Measurements from ENCODE around the gene BEST4.
A peak's percentile ranks its signal among the peaks of the same experiment; 100 is the strongest.

BEST4 gene

DNA sequence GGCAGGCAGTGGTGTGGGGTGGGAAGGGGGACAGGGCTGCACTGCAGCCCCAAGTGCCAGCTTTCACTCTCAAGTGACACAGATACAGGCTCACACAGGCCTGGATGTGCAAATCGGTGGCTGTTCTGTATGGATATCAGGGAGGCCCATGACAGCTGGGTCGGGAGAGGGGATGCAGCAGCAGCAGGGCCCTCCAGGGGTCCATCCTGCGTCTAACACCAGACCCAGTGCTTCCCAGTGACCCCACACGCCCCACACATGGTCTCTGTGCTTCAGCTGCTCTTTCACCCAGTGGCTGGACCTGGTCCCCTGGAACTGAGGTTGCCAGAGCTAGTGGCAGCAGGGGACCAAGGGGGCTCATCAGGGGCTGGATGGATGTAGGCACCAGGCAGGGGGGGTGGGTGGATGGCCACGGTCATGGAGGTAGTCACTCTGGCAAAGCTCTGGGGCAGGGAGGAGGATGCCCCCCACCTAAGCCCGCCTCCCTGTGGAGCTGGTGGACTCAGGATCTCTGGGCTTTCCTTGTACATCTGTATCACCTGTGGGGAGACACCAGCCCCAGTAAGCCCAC is 34.2 kb upstream of the BEST4 start:
- Histone ChIP-seq H3K4me1 (ENCODE audit: insufficient read depth, low read length) (peaks cover 37% of the 10 kb centered on the region), H3K36me3 (ENCODE audit: insufficient read depth, low read length) (no peaks in the 10 kb centered on the region), H3K4me3 (ENCODE audit: low read depth in 1 of 2, low read length in 2 of 2) (no peak overlapping the region), H3K27ac (ENCODE audit: low read length) (no peak overlapping the region), H3K9ac (ENCODE audit: low read depth, low read length) (no peak overlapping the region), H3K9me3 (ENCODE audit: insufficient read depth, low read length, severe bottlenecking) (no peaks in the 10 kb centered on the region), H3K27me3 (ENCODE audit: insufficient read depth, low read length, poor library complexity) (no peaks in the 10 kb centered on the region), H4K20me1 (ENCODE audit: insufficient read depth, low read length) (no peaks in the 10 kb centered on the region), H3K4me2 (ENCODE audit: insufficient read depth, low read length) (no peak overlapping the region), H3K79me2 (ENCODE audit: insufficient read depth, low read length) (no peaks in the 10 kb centered on the region), H2AFZ (ENCODE audit: low read depth, low read length) (no peak overlapping the region)
- TF ChIP-seq, protein P1, sequence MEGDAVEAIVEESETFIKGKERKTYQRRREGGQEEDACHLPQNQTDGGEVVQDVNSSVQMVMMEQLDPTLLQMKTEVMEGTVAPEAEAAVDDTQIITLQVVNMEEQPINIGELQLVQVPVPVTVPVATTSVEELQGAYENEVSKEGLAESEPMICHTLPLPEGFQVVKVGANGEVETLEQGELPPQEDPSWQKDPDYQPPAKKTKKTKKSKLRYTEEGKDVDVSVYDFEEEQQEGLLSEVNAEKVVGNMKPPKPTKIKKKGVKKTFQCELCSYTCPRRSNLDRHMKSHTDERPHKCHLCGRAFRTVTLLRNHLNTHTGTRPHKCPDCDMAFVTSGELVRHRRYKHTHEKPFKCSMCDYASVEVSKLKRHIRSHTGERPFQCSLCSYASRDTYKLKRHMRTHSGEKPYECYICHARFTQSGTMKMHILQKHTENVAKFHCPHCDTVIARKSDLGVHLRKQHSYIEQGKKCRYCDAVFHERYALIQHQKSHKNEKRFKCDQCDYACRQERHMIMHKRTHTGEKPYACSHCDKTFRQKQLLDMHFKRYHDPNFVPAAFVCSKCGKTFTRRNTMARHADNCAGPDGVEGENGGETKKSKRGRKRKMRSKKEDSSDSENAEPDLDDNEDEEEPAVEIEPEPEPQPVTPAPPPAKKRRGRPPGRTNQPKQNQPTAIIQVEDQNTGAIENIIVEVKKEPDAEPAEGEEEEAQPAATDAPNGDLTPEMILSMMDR (IDR thresholded peaks at IDR 0.05; ENCODE audit: borderline replicate concordance, extremely low read depth, low read length, poor library complexity, severe bottlenecking) = no peak
- no peak for TF ChIP-seq EZH2 (IDR thresholded peaks at IDR 0.05; ENCODE audit: borderline replicate concordance, low read depth, low read length, severe bottlenecking)
- DNase-seq (no peak), ATAC-seq (ENCODE audit: insufficient read depth, low read depth) (no peak)

DNA sequence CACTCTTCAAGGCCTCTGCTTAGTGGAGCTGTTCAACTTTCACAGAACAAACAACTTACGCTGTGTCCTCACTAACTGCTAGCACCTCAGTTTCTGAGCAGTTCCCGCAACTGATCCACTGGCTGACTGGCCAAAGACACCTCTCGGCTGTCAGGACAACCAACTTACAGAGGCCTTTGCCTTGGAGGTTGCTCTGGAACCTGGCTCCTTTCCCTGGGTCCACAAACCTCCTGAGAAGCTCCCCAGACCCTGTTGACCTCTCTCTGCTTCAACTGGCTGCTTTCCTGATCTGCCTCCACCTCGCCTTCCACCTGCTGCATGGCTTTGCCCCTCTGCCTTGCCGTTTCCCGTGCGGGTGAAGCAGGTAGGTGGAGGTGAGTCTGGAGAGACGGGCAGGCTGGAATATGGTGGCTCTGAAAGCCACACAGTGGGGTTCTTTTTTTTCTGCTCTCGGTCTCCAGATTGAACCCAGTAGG is 33.3 kb upstream of the BEST4 start:
- no peaks in the 10 kb centered on the region for H3K27me3 ChIP-seq (ENCODE audit: insufficient read depth, low read length, poor library complexity)
- H3K79me2 ChIP-seq (ENCODE audit: insufficient read depth, low read length) = no peaks in the 10 kb centered on the region
- no peak overlapping the region for H3K4me3 ChIP-seq (ENCODE audit: low read depth in 1 of 2, low read length in 2 of 2)
- TF ChIP-seq, protein P1 (IDR thresholded peaks at IDR 0.05; ENCODE audit: borderline replicate concordance, extremely low read depth, low read length, poor library complexity, severe bottlenecking) = no peak
- no peak for TF ChIP-seq EZH2 (IDR thresholded peaks at IDR 0.05; ENCODE audit: borderline replicate concordance, low read depth, low read length, severe bottlenecking)
- no peak overlapping the region for H2AFZ ChIP-seq (ENCODE audit: low read depth, low read length)
- ATAC-seq (ENCODE audit: insufficient read depth, low read depth) (no peak), DNase-seq (no peak)
- H3K4me2 ChIP-seq (ENCODE audit: insufficient read depth, low read length) = no peak overlapping the region
- H4K20me1 ChIP-seq (ENCODE audit: insufficient read depth, low read length) = no peaks in the 10 kb centered on the region
- H3K9ac ChIP-seq (ENCODE audit: low read depth, low read length) = no peak overlapping the region
- H3K4me1 ChIP-seq (ENCODE audit: insufficient read depth, low read length) = peaks cover 37% of the 10 kb centered on the region
- H3K36me3 ChIP-seq (ENCODE audit: insufficient read depth, low read length) = no peaks in the 10 kb centered on the region
- H3K9me3 ChIP-seq (ENCODE audit: insufficient read depth, low read length, severe bottlenecking) = no peaks in the 10 kb centered on the region
- H3K27ac ChIP-seq (ENCODE audit: low read length) = no peak overlapping the region

DNA sequence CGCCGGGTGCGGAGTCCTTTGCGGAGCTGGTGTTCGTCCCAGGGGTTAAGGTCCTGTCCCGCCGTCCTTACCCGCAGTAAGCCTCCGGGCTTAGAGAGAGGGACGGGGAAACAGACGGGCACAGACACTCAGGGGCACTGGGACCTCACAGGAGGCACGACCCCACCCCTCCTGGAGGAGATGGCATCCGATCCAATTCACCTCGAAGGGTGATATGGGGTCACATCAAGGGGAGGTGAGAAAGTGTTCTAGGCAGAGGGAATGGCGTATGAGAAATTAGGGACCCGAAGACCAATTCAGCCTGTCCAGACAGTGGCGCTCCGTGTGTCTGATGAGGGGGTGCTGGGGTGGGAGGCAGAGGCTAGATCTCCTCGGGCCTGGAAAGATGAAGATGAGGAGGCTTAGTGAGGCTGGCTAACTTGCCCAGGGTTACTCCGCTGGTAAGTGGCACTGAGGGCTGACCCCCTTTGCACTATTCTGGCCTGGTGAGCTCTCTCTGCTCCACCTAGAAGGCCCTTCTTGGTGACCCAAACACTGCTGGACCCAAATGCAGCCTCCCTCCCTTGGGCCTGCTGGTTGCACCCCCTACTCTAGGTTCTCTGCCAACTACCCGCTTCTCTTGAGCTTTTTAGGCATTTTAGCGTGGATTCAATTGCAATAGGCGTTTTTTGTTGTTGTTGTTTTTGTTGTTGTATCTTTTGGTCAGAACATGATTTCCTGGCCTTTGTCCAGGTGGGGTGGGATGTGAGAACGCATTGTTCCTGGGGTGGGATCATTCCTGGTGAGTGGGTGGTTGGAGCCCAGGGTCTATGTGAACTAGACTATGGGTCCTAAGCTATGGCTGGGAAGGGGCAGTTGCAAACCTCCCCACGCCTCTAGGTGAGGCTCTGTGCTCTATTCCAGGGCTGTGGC is 32.6 kb upstream of the BEST4 start:
- ATAC-seq (ENCODE audit: insufficient read depth, low read depth) = peak; percentile 24

More for the DNA sequence above, 32.6 kb upstream of the BEST4 start:
- no peaks in the 10 kb centered on the region for H4K20me1 ChIP-seq (ENCODE audit: insufficient read depth, low read length)
- H3K4me3 ChIP-seq (ENCODE audit: low read depth in 1 of 2, low read length in 2 of 2) = peak overlapping the region; percentile 3 to 62; a peak in 3 of 4 replicates
- no peaks in the 10 kb centered on the region for H3K79me2 ChIP-seq (ENCODE audit: insufficient read depth, low read length)
- H3K36me3 ChIP-seq (ENCODE audit: insufficient read depth, low read length) = no peaks in the 10 kb centered on the region
- H3K4me1 ChIP-seq (ENCODE audit: insufficient read depth, low read length) = peaks cover 37% of the 10 kb centered on the region
- DNase-seq = no peak
- H3K9ac ChIP-seq (ENCODE audit: low read depth, low read length) = peak overlapping the region; percentile 71
- H3K27me3 ChIP-seq (ENCODE audit: insufficient read depth, low read length, poor library complexity) = no peaks in the 10 kb centered on the region
- peak overlapping the region; percentile 87 for H2AFZ ChIP-seq (ENCODE audit: low read depth, low read length)
- H3K9me3 ChIP-seq (ENCODE audit: insufficient read depth, low read length, severe bottlenecking) = no peaks in the 10 kb centered on the region
- H3K4me2 ChIP-seq (ENCODE audit: insufficient read depth, low read length) = peak overlapping the region; percentile 64
- TF ChIP-seq, protein P1 (IDR thresholded peaks at IDR 0.05; ENCODE audit: borderline replicate concordance, extremely low read depth, low read length, poor library complexity, severe bottlenecking) = no peak
- TF ChIP-seq EZH2 (IDR thresholded peaks at IDR 0.05; ENCODE audit: borderline replicate concordance, low read depth, low read length, severe bottlenecking) = no peak
- H3K27ac ChIP-seq (ENCODE audit: low read length) = peak overlapping the region; percentile 95

Measured in DND-41 (cell line).